NCI-H1417 treated with DMSO at 0.1 percent for 48 hours (cell line): ENCODE data around the gene CCDC7.
"Not testable (repeated sequence)": the region's sequence is repeated elsewhere in the genome, so short reads cannot be mapped to it uniquely, and the experiment has no call there.

Source experiments
- DNase-seq: peaks from one replicate; lab custom pipeline; 2025; lab: John Stamatoyannopoulos, UW

CCDC7 gene

GRCh38 chr10:32562695-32563094 is 116.8 kb downstream of the CCDC7 start:
- DNase-seq: not testable (repeated sequence)

GRCh38 chr10:32577448-32577847 is 131.5 kb downstream of the CCDC7 start:
- no peak for DNase-seq

- no peak for DNase-seq
These were observed 137.0 kb downstream of the CCDC7 start for GRCh38 chr10:32582946-32583345.

- not testable (repeated sequence) for DNase-seq
These were observed 152.1 kb downstream of the CCDC7 start for GRCh38 chr10:32598022-32598421.

GRCh38 chr10:32600317-32600716 is 154.4 kb downstream of the CCDC7 start:
- DNase-seq: no peak

- not testable (repeated sequence) for DNase-seq
These were observed 155.6 kb downstream of the CCDC7 start for GRCh38 chr10:32601562-32601961.

- no peak for DNase-seq
These were observed 159.8 kb downstream of the CCDC7 start for GRCh38 chr10:32605787-32606186.

- DNase-seq: not testable (repeated sequence)
These were observed 164.6 kb downstream of the CCDC7 start for GRCh38 chr10:32610543-32610942.

GRCh38 chr10:32616438-32616837 is 170.5 kb downstream of the CCDC7 start:
- DNase-seq: no peak

GRCh38 chr10:32618482-32618881 is 172.5 kb downstream of the CCDC7 start:
- DNase-seq: no peak

GRCh38 chr10:32621969-32622368 is 176.0 kb downstream of the CCDC7 start:
- DNase-seq: no peak

- DNase-seq: no peak
These were observed 176.5 kb downstream of the CCDC7 start for GRCh38 chr10:32622409-32622808.

GRCh38 chr10:32627183-32627582 is 181.2 kb downstream of the CCDC7 start:
- DNase-seq: no peak

GRCh38 chr10:32629910-32630309 is 184.0 kb downstream of the CCDC7 start:
- no peak for DNase-seq

GRCh38 chr10:32646535-32646934 is 200.6 kb downstream of the CCDC7 start:
- no peak for DNase-seq

GRCh38 chr10:32650246-32650655 is 204.3 kb downstream of the CCDC7 start:
- DNase-seq: no peak

- not testable (repeated sequence) for DNase-seq
These were observed 211.5 kb downstream of the CCDC7 start for GRCh38 chr10:32657430-32657829.

GRCh38 chr10:32661346-32661745 is 215.4 kb downstream of the CCDC7 start:
- no peak for DNase-seq

GRCh38 chr10:32680803-32681557 is 235.0 kb downstream of the CCDC7 start:
- DNase-seq: no peak

- DNase-seq: no peak
These were observed 238.4 kb downstream of the CCDC7 start for GRCh38 chr10:32684291-32684690.

- no peak for DNase-seq
These were observed 241.2 kb downstream of the CCDC7 start for GRCh38 chr10:32687116-32687515.

GRCh38 chr10:32687546-32687945 is 241.6 kb downstream of the CCDC7 start:
- no peak for DNase-seq

GRCh38 chr10:32692174-32692573 is 246.2 kb downstream of the CCDC7 start:
- no peak for DNase-seq

- no peak for DNase-seq
These were observed 247.6 kb downstream of the CCDC7 start for GRCh38 chr10:32693441-32693979.
